Activated naive CD8-positive, alpha-beta T cell treated with anti-CD3 and anti-CD28 coated beads for 36 hours (primary cell): ENCODE measurements around the gene CREB1. TPM values are rescaled to one million over a fixed set of nuclear protein-coding genes. Genes with fewer than 3 reads are reported as not detected.
A peak's percentile ranks its signal among the peaks of the same experiment; 100 is the strongest.

Experiments used
- DNase-seq: peaks from one replicate; pipeline ENCODE4 v3.0.0; 2021
- H3K27ac Mint-ChIP-seq: one replicate; pipeline ENCODE4 v1.8.0; 2022; ENCODE audit warnings: mild to moderate bottlenecking, moderate library complexity, mixed read lengths
- H3K27me3 Mint-ChIP-seq: one replicate; pipeline ENCODE4 v1.8.0; 2022; ENCODE audit warnings: mild to moderate bottlenecking, mixed read lengths
- H3K36me3 Mint-ChIP-seq: one replicate; pipeline ENCODE4 v1.8.0; 2021; ENCODE audit warnings: mild to moderate bottlenecking, mixed read lengths
- H3K4me1 Mint-ChIP-seq: one replicate; pipeline ENCODE4 v1.8.0; 2021; ENCODE audit warnings: mixed read lengths
- H3K4me3 Mint-ChIP-seq: one replicate; pipeline ENCODE4 v1.8.0; 2022; ENCODE audit warnings: mild to moderate bottlenecking, moderate library complexity, mixed read lengths
- H3K9me3 Mint-ChIP-seq: one replicate; pipeline ENCODE4 v1.8.0; 2022; ENCODE audit warnings: mixed read lengths
- total RNA-seq, 2 experiments: library from RNA; stranded (reverse); gene quantifications; one replicate each; pipeline ENCODE4 v1.2.3, GENCODE V29; 2021

Gene CREB1
- total RNA-seq, 2 experiments from 2014 or later = 71.9 to 81.8 TPM

DNA sequence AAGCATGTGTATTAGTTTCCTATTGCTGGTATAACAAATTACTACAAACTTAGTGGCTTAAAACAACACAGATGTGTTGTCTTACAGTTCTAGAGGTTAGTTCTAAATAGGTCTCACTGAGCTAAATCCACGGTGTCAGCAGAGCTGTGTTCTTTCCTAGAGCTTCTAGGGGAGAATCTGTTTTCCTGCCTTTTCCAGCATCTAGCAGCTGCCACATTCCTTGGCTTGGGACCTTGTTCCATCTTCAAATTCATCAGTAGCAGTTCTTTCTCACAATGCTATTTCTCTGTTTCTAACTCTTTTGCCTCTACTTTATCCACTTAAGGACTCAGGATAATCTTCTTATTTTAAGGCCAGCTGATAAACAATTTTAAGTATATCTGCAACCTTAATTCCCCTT lies 32.2 kb upstream of the CREB1 start:
- H3K4me1 Mint-ChIP-seq = peaks cover 26% of the 10 kb centered on the region
- no peak overlapping the region for H3K27ac Mint-ChIP-seq
- DNase-seq = no peak
- H3K27me3 Mint-ChIP-seq = no peaks in the 10 kb centered on the region
- no peak overlapping the region for H3K4me3 Mint-ChIP-seq
- peaks cover 4% of the 10 kb centered on the region for H3K36me3 Mint-ChIP-seq
- H3K9me3 Mint-ChIP-seq = no peaks in the 10 kb centered on the region

- DNase-seq = no peak
- no peaks in the 10 kb centered on the region for H3K27me3 Mint-ChIP-seq
- H3K9me3 Mint-ChIP-seq = no peaks in the 10 kb centered on the region
- H3K4me1 Mint-ChIP-seq = peaks cover 30% of the 10 kb centered on the region
- no peak overlapping the region for H3K27ac Mint-ChIP-seq
- peaks cover 4% of the 10 kb centered on the region for H3K36me3 Mint-ChIP-seq
- no peak overlapping the region for H3K4me3 Mint-ChIP-seq
Observed at GRCh38 chr2:207498427-207498826, 31.3 kb upstream of the CREB1 start.

DNA sequence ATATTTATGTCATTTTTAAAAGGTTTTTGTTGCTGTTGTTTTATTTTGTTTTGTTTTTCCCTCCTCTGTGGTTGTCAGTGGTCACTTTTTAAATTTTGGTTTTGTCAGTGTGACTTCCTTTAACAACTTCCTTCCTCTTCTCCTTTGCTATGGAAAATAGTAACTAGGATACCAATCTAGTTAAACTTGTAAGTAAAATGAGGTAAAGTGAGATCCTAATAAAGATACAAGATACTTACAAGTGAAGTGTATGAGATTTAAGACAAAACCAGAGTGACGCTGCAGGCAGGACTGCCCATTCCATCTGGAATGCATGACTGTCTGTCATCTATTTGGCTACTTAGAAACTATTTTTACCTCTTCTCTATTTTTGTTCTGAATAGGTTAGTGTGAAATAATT lies 30.6 kb upstream of the CREB1 start:
- Mint-ChIP-seq H3K4me1 (peaks cover 37% of the 10 kb centered on the region), H3K36me3 (peaks cover 7% of the 10 kb centered on the region), H3K4me3 (no peak overlapping the region), H3K27ac (no peak overlapping the region), H3K27me3 (no peaks in the 10 kb centered on the region), H3K9me3 (no peaks in the 10 kb centered on the region)
- no peak for DNase-seq

DNA sequence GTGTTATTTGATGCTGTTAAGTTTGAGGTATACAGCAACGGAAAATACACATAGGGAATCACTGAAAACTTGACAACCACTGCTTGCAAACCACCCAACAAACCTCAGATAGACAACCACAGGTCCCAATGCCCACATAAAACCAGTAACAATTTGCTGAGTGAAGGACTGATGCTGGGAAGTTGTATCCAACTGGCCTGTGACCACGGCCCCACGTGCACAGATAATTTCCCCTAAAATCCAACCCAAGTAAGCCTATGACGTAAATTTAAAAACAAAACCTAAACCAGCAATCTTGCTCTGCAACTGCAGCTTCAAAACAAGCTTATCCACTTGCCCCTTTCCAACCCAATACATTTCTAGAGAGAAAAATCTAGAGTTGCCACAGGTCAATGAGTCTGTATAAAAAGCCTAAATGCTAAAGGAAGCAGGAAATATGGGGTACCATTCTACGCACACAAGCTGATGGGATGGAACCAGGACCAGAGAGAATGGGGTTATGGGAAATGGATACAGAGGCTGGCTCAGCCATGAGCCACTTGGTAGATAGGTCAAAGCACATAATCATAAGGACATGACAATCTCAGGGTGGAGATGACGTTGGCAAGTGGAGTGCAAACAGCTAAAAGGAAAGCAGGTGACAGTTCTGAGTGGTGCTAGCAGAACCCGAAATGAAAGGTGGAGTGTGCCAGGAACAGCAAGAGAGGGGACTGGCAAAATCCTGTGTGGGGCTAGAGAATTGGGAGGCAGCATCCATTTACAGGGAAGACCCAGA lies 27.8 kb upstream of the CREB1 start:
- H3K27me3 Mint-ChIP-seq = no peaks in the 10 kb centered on the region
- peaks cover 7% of the 10 kb centered on the region for H3K36me3 Mint-ChIP-seq
- DNase-seq = no peak
- peaks cover 66% of the 10 kb centered on the region for H3K4me1 Mint-ChIP-seq
- H3K27ac Mint-ChIP-seq = no peak overlapping the region
- H3K4me3 Mint-ChIP-seq = no peak overlapping the region
- H3K9me3 Mint-ChIP-seq = no peaks in the 10 kb centered on the region

- H3K27ac Mint-ChIP-seq = no peak overlapping the region
- H3K4me1 Mint-ChIP-seq = peaks cover 68% of the 10 kb centered on the region
- H3K36me3 Mint-ChIP-seq = peaks cover 7% of the 10 kb centered on the region
- no peaks in the 10 kb centered on the region for H3K9me3 Mint-ChIP-seq
- no peak for DNase-seq
- no peaks in the 10 kb centered on the region for H3K27me3 Mint-ChIP-seq
- H3K4me3 Mint-ChIP-seq = no peak overlapping the region
Observed at GRCh38 chr2:207502577-207503198, 27.1 kb upstream of the CREB1 start.

DNA sequence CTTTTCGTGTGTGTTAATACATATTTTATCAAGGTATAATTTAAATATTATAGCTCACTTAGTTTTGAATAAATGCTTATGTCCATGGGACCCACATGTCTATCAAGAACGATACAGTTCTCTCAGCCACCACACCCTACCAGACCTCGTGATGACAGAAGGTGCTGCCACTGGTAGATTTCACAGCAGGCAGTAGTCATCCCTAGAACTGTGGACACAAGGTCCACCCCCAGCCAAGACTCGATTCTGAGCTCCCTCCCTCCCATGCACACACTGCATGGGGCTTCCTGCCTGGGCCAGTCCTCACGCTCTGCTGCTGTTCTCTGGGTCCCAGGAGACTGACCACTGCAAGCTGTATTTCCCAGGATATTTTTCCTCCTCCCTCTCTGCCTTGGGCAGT lies 26.5 kb upstream of the CREB1 start:
- H3K27ac Mint-ChIP-seq = no peak overlapping the region
- DNase-seq = no peak
- H3K36me3 Mint-ChIP-seq = peaks cover 7% of the 10 kb centered on the region
- no peak overlapping the region for H3K4me3 Mint-ChIP-seq
- peaks cover 68% of the 10 kb centered on the region for H3K4me1 Mint-ChIP-seq
- no peaks in the 10 kb centered on the region for H3K27me3 Mint-ChIP-seq
- H3K9me3 Mint-ChIP-seq = no peaks in the 10 kb centered on the region

DNA sequence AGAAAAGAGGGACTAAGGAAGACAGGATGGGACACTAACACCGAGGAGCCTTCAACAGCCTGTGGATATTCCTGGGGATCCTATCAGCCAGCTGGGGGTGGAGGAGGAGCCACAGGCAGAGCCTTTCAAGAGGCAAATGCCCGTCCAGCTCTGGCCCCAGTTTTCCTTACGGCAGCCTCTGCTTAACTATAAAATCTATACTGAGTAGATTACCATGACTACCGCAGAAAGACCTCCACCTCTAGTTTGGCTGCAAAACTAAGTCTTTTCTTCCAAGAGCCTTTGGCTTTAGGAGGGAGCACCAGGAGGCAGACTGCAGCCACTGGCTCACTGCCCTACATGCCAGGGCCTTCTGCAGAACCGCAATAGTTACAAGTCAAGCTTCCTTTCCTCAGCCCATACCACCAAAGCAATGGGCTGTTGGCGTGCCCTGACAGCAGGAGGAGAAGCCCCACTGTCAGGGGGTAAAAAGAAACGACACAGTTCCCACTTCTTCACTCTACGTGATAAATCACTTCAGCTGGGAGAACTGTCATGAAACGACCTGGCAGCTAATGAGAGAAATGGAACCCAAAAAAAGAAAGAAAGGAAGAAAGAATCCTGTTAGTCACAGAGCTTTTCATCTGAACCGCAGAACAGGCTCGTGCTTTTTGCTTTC lies 25.1 kb upstream of the CREB1 start:
- Mint-ChIP-seq H3K27ac (peak overlapping the region; percentile 86), H3K4me3 (peak overlapping the region; percentile 40), H3K4me1 (peaks cover 64% of the 10 kb centered on the region), H3K36me3 (peaks cover 10% of the 10 kb centered on the region), H3K9me3 (peaks cover 4% of the 10 kb centered on the region), H3K27me3 (no peaks in the 10 kb centered on the region)
- DNase-seq = no peak

- Mint-ChIP-seq H3K36me3 (peaks cover 10% of the 10 kb centered on the region), H3K27me3 (no peaks in the 10 kb centered on the region), H3K27ac (peak overlapping the region; percentile 86), H3K4me1 (peaks cover 65% of the 10 kb centered on the region), H3K4me3 (peak overlapping the region; percentile 40), H3K9me3 (peaks cover 4% of the 10 kb centered on the region)
- no peak for DNase-seq
Observed at GRCh38 chr2:207505171-207505570, 24.6 kb upstream of the CREB1 start.

DNA sequence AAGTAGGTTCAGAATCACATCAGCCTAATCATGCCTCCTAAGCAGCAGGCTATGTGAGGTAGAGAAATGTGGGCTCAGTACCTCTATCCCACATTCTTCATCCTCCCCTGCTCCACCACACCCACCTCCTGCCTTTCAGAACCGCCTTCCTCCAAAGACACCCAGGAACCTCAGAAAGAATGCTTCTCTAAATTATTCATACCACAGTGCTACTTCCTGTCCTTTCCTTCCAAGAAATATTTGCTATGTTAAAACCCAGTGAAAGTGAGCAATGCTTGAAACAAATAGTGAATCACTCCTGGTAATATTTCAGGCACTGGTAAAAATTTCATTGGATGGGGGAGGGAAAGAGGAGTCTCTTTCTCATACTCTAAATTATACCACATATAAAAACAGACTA lies 24.0 kb upstream of the CREB1 start:
- Mint-ChIP-seq H3K4me3 (peak overlapping the region; percentile 40), H3K27me3 (no peaks in the 10 kb centered on the region), H3K36me3 (peaks cover 11% of the 10 kb centered on the region), H3K27ac (peak overlapping the region; percentile 86), H3K9me3 (peaks cover 4% of the 10 kb centered on the region), H3K4me1 (peaks cover 65% of the 10 kb centered on the region)
- peak; percentile 42 for DNase-seq

- no peaks in the 10 kb centered on the region for H3K27me3 Mint-ChIP-seq
- H3K4me3 Mint-ChIP-seq = peak overlapping the region; percentile 46
- H3K27ac Mint-ChIP-seq = peak overlapping the region; percentile 86
- peaks cover 4% of the 10 kb centered on the region for H3K9me3 Mint-ChIP-seq
- DNase-seq = no peak
- peaks cover 18% of the 10 kb centered on the region for H3K36me3 Mint-ChIP-seq
- H3K4me1 Mint-ChIP-seq = peaks cover 64% of the 10 kb centered on the region
Observed at GRCh38 chr2:207506426-207506825, 23.3 kb upstream of the CREB1 start.

GRCh38 chr2:207510148-207510547 lies 19.6 kb upstream of the CREB1 start:
- Mint-ChIP-seq H3K4me3 (no peak overlapping the region), H3K4me1 (peaks cover 58% of the 10 kb centered on the region), H3K36me3 (peaks cover 12% of the 10 kb centered on the region), H3K9me3 (peaks cover 4% of the 10 kb centered on the region), H3K27ac (no peak overlapping the region), H3K27me3 (no peaks in the 10 kb centered on the region)
- no peak for DNase-seq

DNA sequence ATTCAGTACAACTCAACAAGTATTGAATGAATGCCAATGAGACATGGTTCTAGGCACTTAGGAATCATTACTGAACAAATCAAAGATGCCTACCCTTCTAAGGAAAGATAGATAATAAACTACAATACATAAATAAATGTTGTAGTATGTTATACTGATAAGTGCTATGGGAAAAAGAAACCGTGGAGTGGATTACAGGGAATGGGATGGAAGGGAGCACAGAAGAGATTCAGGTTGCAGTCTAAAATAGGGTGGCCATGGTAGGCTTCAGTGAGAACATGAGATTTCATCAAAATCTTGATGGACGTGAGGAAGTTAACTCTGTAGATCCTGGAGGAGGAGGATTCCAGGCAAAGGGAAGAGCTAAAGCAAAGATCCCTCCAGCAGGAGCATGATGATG lies 17.9 kb upstream of the CREB1 start:
- DNase-seq = no peak
- H3K4me1 Mint-ChIP-seq = peaks cover 54% of the 10 kb centered on the region
- H3K36me3 Mint-ChIP-seq = peaks cover 15% of the 10 kb centered on the region
- H3K4me3 Mint-ChIP-seq = no peak overlapping the region
- H3K27me3 Mint-ChIP-seq = no peaks in the 10 kb centered on the region
- H3K27ac Mint-ChIP-seq = no peak overlapping the region
- peaks cover 4% of the 10 kb centered on the region for H3K9me3 Mint-ChIP-seq

GRCh38 chr2:207512356-207512755 lies 17.4 kb upstream of the CREB1 start:
- Mint-ChIP-seq H3K36me3 (peaks cover 15% of the 10 kb centered on the region), H3K4me1 (peaks cover 50% of the 10 kb centered on the region), H3K9me3 (peaks cover 4% of the 10 kb centered on the region), H3K27me3 (no peaks in the 10 kb centered on the region), H3K4me3 (no peak overlapping the region), H3K27ac (peak overlapping the region; percentile 11)
- DNase-seq = no peak

GRCh38 chr2:207513551-207514257 lies 16.1 kb upstream of the CREB1 start:
- peak overlapping the region; percentile 83 for H3K27ac Mint-ChIP-seq
- H3K4me1 Mint-ChIP-seq = peaks cover 55% of the 10 kb centered on the region
- H3K9me3 Mint-ChIP-seq = peaks cover 2% of the 10 kb centered on the region
- DNase-seq = no peak
- no peak overlapping the region for H3K4me3 Mint-ChIP-seq
- H3K27me3 Mint-ChIP-seq = no peaks in the 10 kb centered on the region
- peaks cover 13% of the 10 kb centered on the region for H3K36me3 Mint-ChIP-seq

DNA sequence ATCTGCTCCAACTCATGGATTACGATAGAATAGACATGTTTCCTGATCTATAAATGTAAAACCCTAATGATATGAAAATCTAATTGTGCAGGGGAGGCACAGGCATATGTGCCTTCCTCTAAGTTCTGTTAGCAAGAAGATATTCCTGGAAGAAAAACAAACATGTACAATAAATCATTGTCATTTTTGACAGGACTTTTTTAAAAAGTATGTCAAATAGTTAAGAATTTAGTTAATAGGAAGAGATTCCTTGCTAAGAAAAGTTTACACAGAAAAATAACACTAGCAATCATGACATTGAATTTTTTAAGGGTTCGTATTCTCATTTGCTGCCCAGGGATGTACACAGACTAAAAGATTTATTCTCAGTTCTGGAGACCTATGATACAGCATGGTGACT lies 15.3 kb upstream of the CREB1 start:
- peaks cover 18% of the 10 kb centered on the region for H3K36me3 Mint-ChIP-seq
- no peak for DNase-seq
- no peak overlapping the region for H3K4me3 Mint-ChIP-seq
- H3K27ac Mint-ChIP-seq = peak overlapping the region; percentile 83
- H3K27me3 Mint-ChIP-seq = no peaks in the 10 kb centered on the region
- H3K9me3 Mint-ChIP-seq = peaks cover 2% of the 10 kb centered on the region
- peaks cover 60% of the 10 kb centered on the region for H3K4me1 Mint-ChIP-seq
